Heart left ventricle (tissue), 16 donors: ENCODE measurements around the gene RSPH6A. TPM values are rescaled to one million over a fixed set of nuclear protein-coding genes. Genes with fewer than 3 reads are reported as not detected.

Experiments used
- ATAC-seq, 4 donors: fragments of 200-7000 bp; cut with Tn5 transposase; one replicate each; pipeline ENCODE4 v1.9.1; 2020 to 2022; ENCODE audit warnings: moderate library complexity in 4 of 4, mild to moderate bottlenecking in 3 of 4, moderate number of reproducible peaks in 1 of 4
- DNase-seq, 5 donors: peaks; one replicate each; pipeline ENCODE4 v3.0.0-alpha.2; 2020
- H3K27ac ChIP-seq, 12 donors: fragments of 200-600 bp; sonication (generic) in 4 of 12; one replicate each; pipeline versions ENCODE4 v1.5.0 to v1.8.0; 2016 to 2022; ENCODE audit warnings: mild to moderate bottlenecking in 2 of 12
- H3K27me3 ChIP-seq, 9 donors: fragments of 200-600 bp; sonication (generic) in 2 of 9; one replicate each; pipeline versions ENCODE4 v1.5.1 to v1.8.0; 2016 to 2022; ENCODE audit warnings: mild to moderate bottlenecking in 3 of 9
- H3K36me3 ChIP-seq, 9 donors: fragments of 200-600 bp; sonication (generic) in 2 of 9; one replicate each; pipeline versions ENCODE4 v1.5.0 to v1.8.0; 2018 to 2022; ENCODE audit warnings: mild to moderate bottlenecking in 2 of 9
- H3K4me1 ChIP-seq, 12 donors: fragments of 200-600 bp; sonication (generic) in 4 of 12; one replicate each; pipeline versions ENCODE4 v1.5.0 to v1.8.0; 2016 to 2022; ENCODE audit warnings: mild to moderate bottlenecking in 3 of 12
- H3K4me3 ChIP-seq, 12 donors: fragments of 200-600 bp; sonication (generic) in 4 of 12; one replicate each; pipeline versions ENCODE4 v1.5.0 to v1.8.0; 2017 to 2022; ENCODE audit warnings: mild to moderate bottlenecking in 9 of 12, moderate library complexity in 4 of 12
- H3K9me3 ChIP-seq, 12 donors: fragments of 200-600 bp; sonication (generic) in 4 of 12; one replicate each; pipeline versions ENCODE4 v1.5.0 to v1.8.0; 2016 to 2022; ENCODE audit warnings: mild to moderate bottlenecking in 1 of 12
- POLR2A ChIP-seq, 2 donors: fragments of 450-650 bp; IDR thresholded peaks; one replicate each; pipeline ENCODE4 v1.6.1; 2017; ENCODE audit warnings: antibody characterized with exemption in 2 of 2, mild to moderate bottlenecking in 2 of 2, moderate library complexity in 2 of 2
- WGBS, 4 donors: extraction: QIAGEN DNeasy Blood & Tissue Kit in 2 of 4; methylation state at CpG; one replicate each; pipeline versions ENCODE4 v1.1.5 to v1.1.7; 2013 to 2018; 5-methylcytosine and 5-hydroxymethylcytosine counted together
- intact Hi-C, 10 donors: fragments of 100-400 bp; cut with DNase I; formaldehyde crosslinking; loops; one replicate each; pipeline versions ENCODE4 v1.11.1 to v1.14.2; 2022
- polyA plus RNA-seq, 2 donors: library from polyadenylated mRNA; stranded (reverse); fragments of 200-250 nt; gene quantifications; one replicate each; pipeline ENCODE4 v1.2.3, GENCODE V29; 2013
- total RNA-seq, 9 donors: library from RNA; depleted of rRNA in 2 of 9; stranded (reverse); fragments of >200 nt in 2 of 9; fragmentation: NEBNext Ultra II Directional in 3 of 9; extraction: Animal tissue kit (Norgen Biotek cat#: 25700) in 3 of 9; gene quantifications; one replicate each; pipeline versions ENCODE4 v1.1.0 to v1.2.4, GENCODE V29; 2016 to 2023
- TF ChIP-seq, protein P1 (sequence below), 12 donors: fragments of 200-600 bp; sonication (generic) in 4 of 12; IDR thresholded peaks; one replicate each; pipeline versions ENCODE4 v1.5.0 to v1.8.0; 2018 to 2022; ENCODE audit warnings: antibody characterized with exemption in 12 of 12, mild to moderate bottlenecking in 5 of 12
- donor health status: ischemic (EF 13 %, LVEDD 7.1; RV severe dilation, severe dysfunction).
- donor health status: healthy with polysubstance abuse.
- donor health status: DM: no; HTN: yes; CAD: no.
- donor health status: DM: no; HTN: no; CAD: no.
- donor health status: ischemic (EF 25% LVEDD 6.9; RV normal size, moderate dysfunction).
- donor health status: ischemic (EF 25% LVEDD 5.7; RV mildly dilated, moderate dysfunction).
- donor health status: healthy.
- donor health status: DM: yes; HTN: yes; CAD: no.
- donor health status: ischemic (EF 35%, LVEDD 5.7; RV mildly dilated, moderate dysfunction).
- donor health status: nonischemic (EF 11% LVEDD 7.7; RV severe dilation, severe dysfunction).
- donor health status: DM: yes; HTN: yes; CAD: no.
- donor health status: PGD.
- donor health status: ischemic (EF 29% LVEDD 5.4; RV normal size, mild dysfunction).
- donor health status: nonischemic (EF 23%, LVEDD 6.1; RV moderate dilation, normal function).

The RSPH6A gene
- total and polyA plus RNA-seq, 11 donors: not detected

DNA sequence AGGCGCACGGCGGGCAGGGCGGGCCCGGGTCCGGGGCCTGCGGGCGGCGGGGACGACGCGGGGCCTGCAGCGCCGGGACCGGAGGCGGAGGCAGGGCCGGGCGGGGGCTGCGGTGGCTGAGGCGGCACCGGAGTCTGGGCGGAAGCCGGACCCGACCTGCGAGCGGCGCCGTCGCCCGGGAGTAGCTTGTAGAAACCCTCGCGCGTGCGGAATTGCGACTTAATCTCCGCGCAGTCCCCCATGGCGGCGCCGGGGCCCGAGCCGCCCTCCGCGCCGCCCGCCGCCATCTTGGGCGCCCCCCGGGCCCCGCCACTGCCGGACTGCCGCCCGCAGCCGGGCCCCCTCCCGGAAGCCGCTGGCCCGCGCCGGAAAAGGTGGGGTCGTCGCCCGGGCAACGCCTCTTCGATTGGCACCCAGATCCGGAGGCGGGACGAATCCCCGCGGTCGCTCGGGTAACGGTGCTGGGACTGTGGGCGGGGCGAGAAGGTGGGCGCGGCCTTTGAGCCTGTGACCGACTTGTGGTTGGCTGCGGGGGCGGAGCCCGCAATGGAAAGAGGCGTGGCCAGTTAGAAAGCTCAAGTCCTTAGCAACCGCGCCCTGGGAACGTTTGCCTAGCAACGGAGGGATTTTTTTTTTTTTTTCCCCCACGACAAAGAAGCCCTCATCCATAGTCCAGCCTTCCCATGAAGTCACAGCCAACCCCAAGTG, 22.5 kb downstream of the RSPH6A start, which contains the start of gene DMWD:
TSS of gene DMWD (minus strand) at position 376 of the 708 bp plus-strand sequence. CDS start at position 287, 89 bp downstream.
- TF ChIP-seq, protein P1, sequence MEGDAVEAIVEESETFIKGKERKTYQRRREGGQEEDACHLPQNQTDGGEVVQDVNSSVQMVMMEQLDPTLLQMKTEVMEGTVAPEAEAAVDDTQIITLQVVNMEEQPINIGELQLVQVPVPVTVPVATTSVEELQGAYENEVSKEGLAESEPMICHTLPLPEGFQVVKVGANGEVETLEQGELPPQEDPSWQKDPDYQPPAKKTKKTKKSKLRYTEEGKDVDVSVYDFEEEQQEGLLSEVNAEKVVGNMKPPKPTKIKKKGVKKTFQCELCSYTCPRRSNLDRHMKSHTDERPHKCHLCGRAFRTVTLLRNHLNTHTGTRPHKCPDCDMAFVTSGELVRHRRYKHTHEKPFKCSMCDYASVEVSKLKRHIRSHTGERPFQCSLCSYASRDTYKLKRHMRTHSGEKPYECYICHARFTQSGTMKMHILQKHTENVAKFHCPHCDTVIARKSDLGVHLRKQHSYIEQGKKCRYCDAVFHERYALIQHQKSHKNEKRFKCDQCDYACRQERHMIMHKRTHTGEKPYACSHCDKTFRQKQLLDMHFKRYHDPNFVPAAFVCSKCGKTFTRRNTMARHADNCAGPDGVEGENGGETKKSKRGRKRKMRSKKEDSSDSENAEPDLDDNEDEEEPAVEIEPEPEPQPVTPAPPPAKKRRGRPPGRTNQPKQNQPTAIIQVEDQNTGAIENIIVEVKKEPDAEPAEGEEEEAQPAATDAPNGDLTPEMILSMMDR (IDR thresholded peaks at IDR 0.05): no peak
- TF ChIP-seq POLR2A (IDR thresholded peaks at IDR 0.05): peak in 1 of 2 donors; percentile 70
- H3K27ac ChIP-seq: peak within 1 kb of the TSS; percentile 70 to 92 (median 84)
- intact Hi-C loops: loop anchor here in 3 of 10 donors (1.0 to 2.0 kb wide), 3 partner anchors 22 to 76 kb away; no protein-coding TSS in a partner anchor
- H3K27me3 ChIP-seq: peaks cover 0 to 53% (median 0%) of the 10 kb centered on the region in 9 donors
- DNase-seq (peak; percentile 99 to 100 (median 100)), ATAC-seq (peak; percentile 96 to 99 (median 97))
- peaks cover 0 to 32% (median 27%) of the 10 kb centered on the region in 9 donors for H3K36me3 ChIP-seq
- H3K4me1 ChIP-seq: peaks cover 0 to 41% (median 24%) of the 10 kb centered on the region in 12 donors
- WGBS, 4 donors: 0 to 1% (median 1%) methylated on average over 49 to 86 of the region's 86 CpGs
- no peaks in the 10 kb centered on the region for H3K9me3 ChIP-seq
- peak within 1 kb of the TSS; percentile 32 to 97 (median 72) for H3K4me3 ChIP-seq

DNA sequence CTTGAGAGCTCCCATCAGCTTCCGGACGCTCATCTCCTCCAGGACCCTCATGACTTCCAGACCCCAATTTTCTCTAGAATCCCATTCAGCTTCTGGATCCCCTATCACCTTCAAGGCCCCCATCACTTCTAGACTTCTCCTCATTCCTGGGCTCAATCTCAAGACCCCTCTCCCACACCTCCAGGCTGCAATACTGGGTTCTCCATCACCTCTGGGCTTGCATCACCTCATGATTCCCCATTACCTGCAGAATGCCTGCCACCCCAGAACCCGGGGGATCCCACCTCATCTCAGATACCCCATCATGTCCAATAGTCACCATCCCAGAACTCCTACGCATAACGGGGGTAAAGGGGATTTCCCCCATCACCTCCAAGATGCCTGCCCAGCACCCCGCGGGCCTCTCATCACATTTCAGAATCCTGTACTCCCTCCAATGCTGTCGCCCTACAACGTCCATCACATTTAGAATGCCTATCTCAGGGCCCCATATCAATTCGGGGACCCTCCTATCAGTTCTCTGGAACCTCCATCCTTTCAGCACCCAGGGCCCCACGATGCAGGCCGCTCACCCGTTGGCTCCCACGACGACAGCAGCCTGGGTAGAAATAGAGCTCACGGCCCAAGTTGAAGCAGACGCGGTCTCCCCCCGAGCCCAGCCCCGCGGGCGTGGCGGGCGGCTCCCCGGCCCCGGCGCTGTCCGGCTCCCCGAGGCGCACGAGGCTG, 23.2 kb downstream of the RSPH6A start:
- intact Hi-C loops: loop anchor here in 3 of 10 donors (2.0 kb wide), 2 partner anchors 21 to 75 kb away; no protein-coding TSS in a partner anchor
- WGBS, 4 donors: 5 to 7% (median 7%) methylated on average over 30 to 31 of the region's 31 CpGs

DNA sequence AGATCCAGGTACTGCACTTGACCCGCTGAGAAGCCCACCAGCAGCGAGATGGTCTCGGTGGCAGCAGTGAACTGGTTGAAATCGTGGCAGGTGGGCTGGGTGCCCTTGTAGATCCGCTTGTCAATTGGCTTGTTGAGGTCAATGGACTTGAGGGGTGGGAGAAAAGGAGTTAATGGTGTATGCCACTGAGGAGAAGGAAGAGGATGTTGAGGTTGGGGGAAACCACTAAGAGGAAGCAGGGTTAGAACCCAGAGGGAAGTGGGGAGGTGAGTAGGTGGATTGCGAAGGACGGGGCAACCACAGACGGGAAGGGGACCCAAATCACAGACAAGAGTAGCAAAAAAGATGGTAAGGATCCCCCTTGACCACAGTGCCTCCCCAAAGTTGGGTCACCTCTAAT, 24.2 kb downstream of the RSPH6A start:
- Histone ChIP-seq H3K9me3 (no peaks in the 10 kb centered on the region), H3K27ac (no peak overlapping the region), H3K27me3 (peaks cover 0 to 54% (median 0%) of the 10 kb centered on the region in 9 donors), H3K36me3 (peaks cover 0 to 49% (median 43%) of the 10 kb centered on the region in 9 donors), H3K4me1 (peaks cover 0 to 51% (median 27%) of the 10 kb centered on the region in 12 donors), H3K4me3 (peak overlapping the region in 4 of 12 donors; percentile 70 to 92 (median 80))
- DNase-seq (no peak), ATAC-seq (no peak)
- TF ChIP-seq, protein P1 (IDR thresholded peaks at IDR 0.05): no peak
- no peak for TF ChIP-seq POLR2A (IDR thresholded peaks at IDR 0.05)
- 77 to 85% (median 81%) methylated on average over 8 of the region's 8 CpGs for WGBS, 4 donors
- intact Hi-C loops: no loop called here

More for the DNA sequence above, 23.2 kb downstream of the RSPH6A start:
- no peaks in the 10 kb centered on the region for H3K9me3 ChIP-seq
- DNase-seq (no peak), ATAC-seq (no peak)
- peaks cover 0 to 39% (median 34%) of the 10 kb centered on the region in 9 donors for H3K36me3 ChIP-seq
- peak overlapping the region; percentile 32 to 97 (median 72) for H3K4me3 ChIP-seq
- H3K27ac ChIP-seq: peak overlapping the region; percentile 70 to 92 (median 84)
- peaks cover 0 to 54% (median 0%) of the 10 kb centered on the region in 9 donors for H3K27me3 ChIP-seq
- TF ChIP-seq, protein P1 (IDR thresholded peaks at IDR 0.05): no peak
- no peak for TF ChIP-seq POLR2A (IDR thresholded peaks at IDR 0.05)
- peaks cover 0 to 43% (median 24%) of the 10 kb centered on the region in 12 donors for H3K4me1 ChIP-seq
